HEK293T (cell line): ENCODE results near the gene BAK1.

Source experiments
- ARNT ChIP-seq: fragments of 450-650 bp; IDR thresholded peaks from 2 replicates; pipeline ENCODE4 v1.6.1; 2017; ENCODE audit warnings: mild to moderate bottlenecking
- BHLHE40 ChIP-seq: fragments of 450-650 bp; IDR thresholded peaks from 2 replicates; pipeline ENCODE4 v1.6.1; 2016; ENCODE audit warnings: mild to moderate bottlenecking, moderate library complexity, borderline replicate concordance
- FOXA1 ChIP-seq: fragments of 450-650 bp; IDR thresholded peaks from 2 replicates; pipeline ENCODE4 v1.6.1; 2016; ENCODE audit warnings: mild to moderate bottlenecking
- LEF1 ChIP-seq: fragments of 450-650 bp; IDR thresholded peaks from 2 replicates; pipeline ENCODE4 v1.6.1; 2017; ENCODE audit warnings: mild to moderate bottlenecking, borderline replicate concordance
- SP1 ChIP-seq: fragments of 450-650 bp; IDR thresholded peaks from 2 replicates; pipeline ENCODE4 v1.6.1; 2017
- SUZ12 ChIP-seq: fragments of 450-650 bp; IDR thresholded peaks from 2 replicates; pipeline ENCODE4 v1.6.1; 2016; ENCODE audit warnings: mild to moderate bottlenecking

GRCh38 chr6:33607126-33607783 is 27.2 kb upstream of the BAK1 start:
- TF ChIP-seq SUZ12 (no peak), SP1 (no peak), BHLHE40 (no peak), FOXA1 (no peak), ARNT (no peak), LEF1 (no peak)
